HG03342 (cell line): ENCODE results near the gene VWDE.

Source experiments
- ATAC-seq: cut with Tn5 transposase; IDR thresholded peaks from one replicate; pipeline ENCODE4 v1.9.1; 2021; ENCODE audit warnings: mild to moderate bottlenecking, moderate library complexity; ENCODE audit not compliant: unreplicated experiment

Gene VWDE

DNA sequence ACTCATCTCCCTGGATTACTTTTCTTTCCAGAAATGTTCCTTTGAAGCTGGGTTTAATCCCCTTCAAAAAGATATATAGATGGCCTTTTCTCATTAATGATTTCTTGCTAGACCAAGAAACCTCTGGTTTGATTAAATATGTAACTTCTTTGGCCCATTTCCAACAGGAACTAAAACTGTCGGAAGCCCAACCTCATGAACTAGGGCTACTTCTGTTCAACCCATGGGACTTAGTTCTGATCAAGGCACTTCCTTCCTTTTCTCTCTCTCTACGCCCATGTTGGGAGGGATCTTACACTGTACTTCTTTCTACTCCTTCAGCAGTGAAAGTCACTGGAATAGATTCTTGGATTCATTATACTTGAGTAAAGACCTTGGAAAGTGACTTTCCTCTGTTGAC is 109.0 kb downstream of the VWDE start:
- no peak for ATAC-seq

DNA sequence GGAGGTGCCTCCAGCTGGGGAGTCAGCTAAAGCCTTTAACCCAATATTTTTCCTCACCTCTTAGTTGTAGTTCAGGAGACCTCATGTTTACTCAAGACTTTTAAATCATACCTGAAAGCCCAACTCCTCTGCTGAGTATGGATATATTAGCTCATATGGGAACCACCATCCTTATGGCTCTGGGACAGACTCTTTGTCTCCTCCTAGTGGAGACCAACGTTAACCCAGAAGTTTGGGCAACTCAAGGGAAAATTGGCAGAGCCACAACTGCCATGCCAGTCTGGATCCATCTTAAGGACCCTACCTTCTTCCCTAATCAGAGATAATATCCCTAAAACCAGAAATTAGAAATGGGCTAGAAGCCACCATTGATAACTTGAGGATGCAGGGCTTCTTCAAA is 111.8 kb downstream of the VWDE start:
- no peak for ATAC-seq

GRCh38 chr7:12290761-12291160 is 112.9 kb downstream of the VWDE start:
- no peak for ATAC-seq

DNA sequence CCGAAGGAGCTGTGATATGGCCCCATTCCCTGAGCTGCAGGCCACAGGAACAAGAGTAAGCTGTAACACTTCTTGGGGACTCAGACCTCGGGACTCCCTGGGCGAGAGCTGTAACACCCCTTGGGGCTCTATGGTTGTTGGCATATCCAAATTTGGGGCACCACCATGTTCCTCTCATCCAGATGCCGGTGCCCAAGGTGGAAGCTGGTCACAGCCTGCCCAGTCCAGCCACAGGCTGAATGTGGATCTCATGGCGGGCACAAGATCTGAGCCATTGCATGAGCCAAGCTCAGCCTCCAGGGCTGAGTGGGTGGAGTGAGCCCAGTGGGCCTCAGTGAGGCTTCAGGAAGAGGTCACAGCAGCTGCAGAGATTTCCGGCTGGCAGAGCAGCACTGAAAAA is 113.7 kb downstream of the VWDE start:
- ATAC-seq, result no peak

DNA sequence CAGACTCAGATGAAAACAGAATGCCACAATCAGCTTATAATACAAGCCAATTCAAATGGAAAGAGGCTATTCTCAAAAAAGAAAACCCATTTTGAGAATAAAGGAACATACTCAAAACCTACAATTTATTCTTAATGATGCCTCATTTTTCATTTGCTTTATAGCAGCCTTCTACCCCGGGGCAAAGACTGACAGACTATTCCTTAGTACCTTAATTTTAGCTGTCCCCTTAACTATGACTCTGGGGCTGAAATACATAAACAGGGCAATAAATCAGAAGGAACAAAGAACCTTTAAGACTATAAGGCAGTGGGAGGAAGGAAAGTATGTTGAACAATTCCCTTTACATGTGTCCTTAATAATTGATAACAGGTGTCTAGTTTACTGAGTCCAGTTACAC is 115.8 kb downstream of the VWDE start:
- no peak for ATAC-seq

DNA sequence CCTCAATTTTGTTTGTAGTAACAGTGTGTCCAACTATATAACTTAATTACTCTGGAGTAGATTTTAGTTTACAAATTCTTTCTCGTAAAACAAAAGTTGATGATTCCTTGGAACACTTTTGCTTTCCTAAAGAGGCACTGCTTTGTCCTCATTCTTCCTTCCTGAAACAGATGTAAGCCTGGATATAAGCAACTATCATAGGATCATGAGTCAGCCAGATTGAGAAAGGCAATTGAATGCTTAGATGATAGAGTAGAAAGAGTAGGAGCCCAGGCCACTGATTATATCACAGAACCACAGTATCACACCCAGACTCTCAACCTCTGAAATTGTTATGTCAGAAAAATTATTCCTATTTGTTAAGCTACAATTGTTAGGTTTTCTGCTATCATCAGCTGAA is 122.6 kb downstream of the VWDE start:
- ATAC-seq, result no peak
